Keratinocyte (primary cell): Measurements from ENCODE around the gene TRDN. TPM values are rescaled to one million over a fixed set of nuclear protein-coding genes. Genes with fewer than 3 reads are reported as not detected.

ENCODE experiments used
- DNase-seq: peaks from one replicate; pipeline ENCODE4 v3.0.0-alpha.2; 2011; ENCODE audit warnings: low read depth, missing footprints, low spot score
- FAIRE-seq: peaks from 2 replicates; lab custom pipeline; 2011; peaks lifted over from hg19 to GRCh38; lab: Jason Lieb, UNC
- H2AFZ ChIP-seq: 2 replicates; pipeline ENCODE4 v1.6.0; 2012; ENCODE audit warnings: low read length, control low read depth, inconsistent platforms; ENCODE audit not compliant: control insufficient read depth
- H3K27ac ChIP-seq: 2 replicates; pipeline ENCODE4 v1.5.1; 2011; ENCODE audit warnings: low read length; ENCODE audit not compliant: control insufficient read depth, insufficient read depth
- H3K27me3 ChIP-seq: 3 replicates; pipeline ENCODE4 v1.6.0; 2011; ENCODE audit warnings: low read length; ENCODE audit not compliant: control insufficient read depth, insufficient read depth; ENCODE audit errors: extremely low read depth
- H3K36me3 ChIP-seq, 2 experiments: 2 replicates in 1 of 2; 3 replicates in 1 of 2; pipeline ENCODE4 v1.5.1; 2011; ENCODE audit warnings: low read length in 2 of 2, mild to moderate bottlenecking in 1 of 2; ENCODE audit not compliant: control insufficient read depth in 2 of 2, insufficient read depth in 2 of 2; ENCODE audit errors: extremely low read depth in 1 of 2
- H3K4me1 ChIP-seq: 3 replicates; pipeline ENCODE4 v1.5.1; 2011; ENCODE audit warnings: low read length; ENCODE audit not compliant: control insufficient read depth, insufficient read depth; ENCODE audit errors: extremely low read depth
- H3K4me2 ChIP-seq: 3 replicates; pipeline ENCODE4 v1.6.0; 2011; ENCODE audit warnings: low read depth, low read length; ENCODE audit not compliant: control insufficient read depth, insufficient read depth; ENCODE audit errors: extremely low read depth
- H3K4me3 ChIP-seq, 3 experiments: fragments of 200-600 bp in 1 of 3; sonication (generic) in 1 of 3; 2 replicates in 2 of 3; 3 replicates in 1 of 3; pipeline ENCODE4 v1.5.1; 2011 to 2016; ENCODE audit warnings: low read length in 3 of 3, mild to moderate bottlenecking in 3 of 3, control low read depth in 2 of 3, inconsistent platforms in 1 of 3, low read depth in 1 of 3, mixed read lengths in 1 of 3, mixed run types in 1 of 3, moderate library complexity in 1 of 3; ENCODE audit not compliant: control insufficient read depth in 2 of 3, insufficient read depth in 2 of 3; ENCODE audit errors: extremely low read depth in 1 of 3
- H3K79me2 ChIP-seq: 2 replicates; pipeline ENCODE4 v1.6.0; 2012; ENCODE audit warnings: low read length; ENCODE audit not compliant: control insufficient read depth, insufficient read depth
- H3K9ac ChIP-seq: 3 replicates; pipeline ENCODE4 v1.6.0; 2011; ENCODE audit warnings: low read length; ENCODE audit not compliant: control insufficient read depth, insufficient read depth; ENCODE audit errors: extremely low read depth
- H3K9me1 ChIP-seq: 3 replicates; pipeline ENCODE4 v1.6.0; 2011; ENCODE audit warnings: low read length; ENCODE audit not compliant: control insufficient read depth, insufficient read depth; ENCODE audit errors: extremely low read depth
- H3K9me3 ChIP-seq: 2 replicates; pipeline ENCODE4 v1.5.1; 2012; ENCODE audit warnings: low read depth, low read length; ENCODE audit not compliant: control insufficient read depth
- H4K20me1 ChIP-seq: 3 replicates; pipeline ENCODE4 v1.6.0; 2011; ENCODE audit warnings: low read length; ENCODE audit not compliant: control insufficient read depth, insufficient read depth; ENCODE audit errors: extremely low read depth
- CTCF ChIP-seq, 3 experiments: IDR thresholded peaks in 1 of 3; conservative IDR thresholded peaks in 1 of 3; optimal IDR thresholded peaks in 1 of 3; 2 replicates in 2 of 3; 3 replicates in 1 of 3; pipeline versions ENCODE3 to v1.5.1; 2011; ENCODE audit warnings: low read length in 3 of 3, mild to moderate bottlenecking in 3 of 3, moderate library complexity in 2 of 3, control low read depth in 1 of 3, inconsistent platforms in 1 of 3; ENCODE audit not compliant: insufficient read depth in 2 of 3; ENCODE audit errors: extremely low read depth in 1 of 3
- EZH2 ChIP-seq: IDR thresholded peaks from one replicate; pipeline ENCODE4 v1.6.1; 2012; ENCODE audit warnings: inconsistent platforms, mild to moderate bottlenecking, low read length, moderate library complexity
- dilution Hi-C: fragments of 300-500 bp; cut with MboI; formaldehyde crosslinking; loops from one replicate; pipeline ENCODE4 v1.7.0; 2020; ENCODE audit warnings: low sequenced_read_pairs; ENCODE audit not compliant: extremely low pct_ligation_motif_present
- polyA plus RNA-seq, 5 experiments: library from polyadenylated mRNA; depleted of rRNA in 3 of 5; stranded (reverse) in 3 of 5; stranded (forward) in 1 of 5; unstranded in 1 of 5; fragments of >200 nt; gene quantifications; 1 replicate in 1 of 5; 2 replicates in 3 of 5; 3 replicates in 1 of 5; pipeline versions ENCODE4 v1.2.1 to v1.2.3, GENCODE V29; 2011 to 2012; ENCODE audit warnings: missing spikeins in 2 of 5, low read depth in 1 of 5, low replicate concordance in 1 of 5

Gene TRDN
- polyA plus RNA-seq, 1 donor (not counting 4 experiments of a cell fraction or from before 2014, with no cell fraction given) = not detected

- Histone ChIP-seq H2AFZ (no peak overlapping the region), H3K9ac (no peak overlapping the region), H3K4me3 (no peak overlapping the region), H3K4me2 (no peak overlapping the region), H3K79me2 (no peaks in the 10 kb centered on the region), H3K27me3 (no peaks in the 10 kb centered on the region), H3K9me3 (no peaks in the 10 kb centered on the region), H3K27ac (no peak overlapping the region), H3K9me1 (no peaks in the 10 kb centered on the region), H4K20me1 (no peaks in the 10 kb centered on the region), H3K36me3 (no peaks in the 10 kb centered on the region), H3K4me1 (no peaks in the 10 kb centered on the region)
- DNase-seq (no peak), FAIRE-seq (no peak)
- dilution Hi-C loops = no loop called here
- TF ChIP-seq CTCF (optimal IDR thresholded peaks at IDR 0.05 in 1 of 3, IDR thresholded peaks at IDR 0.05 in 1 of 3, conservative IDR thresholded peaks at IDR 0.05 in 1 of 3; ENCODE audit: extremely low read depth in 1 of 3, insufficient read depth in 2 of 3, low read length in 3 of 3) = peak in 2 of 3 experiments; percentile 11 to 26
- TF ChIP-seq EZH2 = no peak
These were observed 243.4 kb downstream of the TRDN start for GRCh38 chr6:123393331-123393730.

- Histone ChIP-seq H4K20me1 (no peaks in the 10 kb centered on the region), H3K9me1 (no peaks in the 10 kb centered on the region), H3K36me3 (no peaks in the 10 kb centered on the region), H3K9me3 (no peaks in the 10 kb centered on the region), H3K27me3 (no peaks in the 10 kb centered on the region), H3K79me2 (no peaks in the 10 kb centered on the region), H3K27ac (no peak overlapping the region), H3K4me1 (no peaks in the 10 kb centered on the region), H3K9ac (no peak overlapping the region), H3K4me3 (no peak overlapping the region), H3K4me2 (no peak overlapping the region), H2AFZ (no peak overlapping the region)
- DNase-seq (no peak), FAIRE-seq (no peak)
- TF ChIP-seq EZH2 (no peak), CTCF (optimal IDR thresholded peaks at IDR 0.05 in 1 of 3, IDR thresholded peaks at IDR 0.05 in 1 of 3, conservative IDR thresholded peaks at IDR 0.05 in 1 of 3; ENCODE audit: extremely low read depth in 1 of 3, insufficient read depth in 2 of 3, low read length in 3 of 3) (no peak)
- dilution Hi-C loops = no loop called here
These were observed 253.0 kb downstream of the TRDN start for GRCh38 chr6:123383718-123384117.
